HG03565 (cell line): Measurements from ENCODE around the gene NDUFA6.
"Not testable (repeated sequence)": the region's sequence is repeated elsewhere in the genome, so short reads cannot be mapped to it uniquely, and the experiment has no call there.

Experiments used
- ATAC-seq: cut with Tn5 transposase; IDR thresholded peaks from one replicate; pipeline ENCODE4 v1.9.1; 2021; ENCODE audit warnings: mild to moderate bottlenecking, moderate library complexity; ENCODE audit not compliant: unreplicated experiment

Gene NDUFA6

GRCh38 chr22:42090596-42091454 lies at the start of gene NDUFA6:
Gene NDUFA6, minus strand, starts transcription at chr22:42090772. Its CDS starts 28 bp downstream, at chr22:42090744.
- ATAC-seq = peak; percentile 94

GRCh38 chr22:42140153-42140552 lies 49.6 kb upstream of the NDUFA6 start:
- ATAC-seq = not testable (repeated sequence)

- not testable (repeated sequence) for ATAC-seq
Measured at GRCh38 chr22:42139508-42139907, 48.9 kb upstream of the NDUFA6 start.

GRCh38 chr22:42138972-42139371 lies 48.4 kb upstream of the NDUFA6 start:
- ATAC-seq = no peak

GRCh38 chr22:42138122-42138770 lies 47.7 kb upstream of the NDUFA6 start:
- ATAC-seq = no peak

- ATAC-seq = not testable (repeated sequence)
Measured at GRCh38 chr22:42135688-42136087, 45.1 kb upstream of the NDUFA6 start.

- no peak for ATAC-seq
Measured at GRCh38 chr22:42134100-42135020, 43.8 kb upstream of the NDUFA6 start.

- no peak for ATAC-seq
Measured at GRCh38 chr22:42132457-42132856, 41.9 kb upstream of the NDUFA6 start.

- no peak for ATAC-seq
Measured at GRCh38 chr22:42131562-42131961, 41.0 kb upstream of the NDUFA6 start.

GRCh38 chr22:42130639-42131431 lies 40.3 kb upstream of the NDUFA6 start, which contains the start of gene CYP2D6:
Gene CYP2D6, minus strand, starts transcription at chr22:42130810. Its CDS starts 19 bp downstream, at chr22:42130791.
- not testable (repeated sequence) for ATAC-seq

GRCh38 chr22:42130182-42130581 lies 39.6 kb upstream of the NDUFA6 start:
- not testable (repeated sequence) for ATAC-seq

GRCh38 chr22:42128776-42129694 lies 38.5 kb upstream of the NDUFA6 start:
- ATAC-seq = not testable (repeated sequence)

- ATAC-seq = not testable (repeated sequence)
Measured at GRCh38 chr22:42128007-42128406, 37.4 kb upstream of the NDUFA6 start.

- ATAC-seq = no peak
Measured at GRCh38 chr22:42127606-42128005, 37.0 kb upstream of the NDUFA6 start.

- not testable (repeated sequence) for ATAC-seq
Measured at GRCh38 chr22:42123529-42123928, 33.0 kb upstream of the NDUFA6 start.

- ATAC-seq = not testable (repeated sequence)
Measured at GRCh38 chr22:42120231-42121021, 29.9 kb upstream of the NDUFA6 start.

GRCh38 chr22:42116848-42117424 lies 26.4 kb upstream of the NDUFA6 start:
- no peak for ATAC-seq

- not testable (repeated sequence) for ATAC-seq
Measured at GRCh38 chr22:42115420-42115830, 24.9 kb upstream of the NDUFA6 start.
